ENCODE results near the gene DNAJB1. TPM values are rescaled to one million over a fixed set of nuclear protein-coding genes. Genes with fewer than 3 reads are reported as not detected.

Gene DNAJB1
- 53.9 TPM for total RNA-seq (ENCODE audit: unreplicated experiment)
- long read RNA-seq, transcript DNAJB1-201 (3 exons, 2,264 nt), result major isoform, 37 of 43 reads
- long read RNA-seq, partial matches to known transcripts, result 1 of 43 reads
- long read RNA-seq, other reads (novel, unspliced or antisense), result 5 of 43 reads

- Mint-ChIP-seq H3K4me1 (ENCODE audit: low read depth, unreplicated experiment) (peaks cover 25% of the 10 kb centered on the region), H3K36me3 (ENCODE audit: unreplicated experiment) (peaks cover 10% of the 10 kb centered on the region), H3K9me3 (ENCODE audit: unreplicated experiment) (peaks cover 16% of the 10 kb centered on the region), H3K4me3 (ENCODE audit: unreplicated experiment) (peak within 1 kb of the TSS; percentile 86), H3K27me3 (ENCODE audit: unreplicated experiment) (peaks cover 6% of the 10 kb centered on the region), H3K27ac (ENCODE audit: unreplicated experiment) (peak within 1 kb of the TSS; percentile 43)
- no peak for TF ChIP-seq CTCF (IDR thresholded peaks at IDR 0.05; ENCODE audit: partially characterized antibody, unreplicated experiment)
- DNase-seq, result peak; percentile 77
Measured at GRCh38 chr19:14517840-14518505, at the start of gene DNAJB1. Gene DNAJB1, minus strand, starts transcription at chr19:14518397. Its CDS starts 48 bp downstream, at chr19:14518349.

GRCh38 chr19:14567079-14567478, 48.9 kb upstream of the DNAJB1 start:
- Mint-ChIP-seq H3K27ac (ENCODE audit: unreplicated experiment) (peak overlapping the region; percentile 77), H3K4me1 (ENCODE audit: low read depth, unreplicated experiment) (peaks cover 5% of the 10 kb centered on the region), H3K36me3 (ENCODE audit: unreplicated experiment) (no peaks in the 10 kb centered on the region), H3K4me3 (ENCODE audit: unreplicated experiment) (no peak overlapping the region), H3K27me3 (ENCODE audit: unreplicated experiment) (peaks cover 6% of the 10 kb centered on the region), H3K9me3 (ENCODE audit: unreplicated experiment) (no peaks in the 10 kb centered on the region)
- TF ChIP-seq CTCF (IDR thresholded peaks at IDR 0.05; ENCODE audit: partially characterized antibody, unreplicated experiment), result no peak
- no peak for DNase-seq

- no peaks in the 10 kb centered on the region for H3K9me3 Mint-ChIP-seq (ENCODE audit: unreplicated experiment)
- H3K27me3 Mint-ChIP-seq (ENCODE audit: unreplicated experiment), result peaks cover 6% of the 10 kb centered on the region
- no peak overlapping the region for H3K27ac Mint-ChIP-seq (ENCODE audit: unreplicated experiment)
- peaks cover 6% of the 10 kb centered on the region for H3K4me1 Mint-ChIP-seq (ENCODE audit: low read depth, unreplicated experiment)
- no peak for DNase-seq
- H3K4me3 Mint-ChIP-seq (ENCODE audit: unreplicated experiment), result no peak overlapping the region
- H3K36me3 Mint-ChIP-seq (ENCODE audit: unreplicated experiment), result no peaks in the 10 kb centered on the region
- no peak for TF ChIP-seq CTCF (IDR thresholded peaks at IDR 0.05; ENCODE audit: partially characterized antibody, unreplicated experiment)
Measured at GRCh38 chr19:14566712-14567077, 48.5 kb upstream of the DNAJB1 start.

- Mint-ChIP-seq H3K9me3 (ENCODE audit: unreplicated experiment) (no peaks in the 10 kb centered on the region), H3K27me3 (ENCODE audit: unreplicated experiment) (peaks cover 6% of the 10 kb centered on the region), H3K27ac (ENCODE audit: unreplicated experiment) (no peak overlapping the region), H3K4me3 (ENCODE audit: unreplicated experiment) (no peak overlapping the region), H3K4me1 (ENCODE audit: low read depth, unreplicated experiment) (peaks cover 7% of the 10 kb centered on the region), H3K36me3 (ENCODE audit: unreplicated experiment) (no peaks in the 10 kb centered on the region)
- no peak for DNase-seq
- no peak for TF ChIP-seq CTCF (IDR thresholded peaks at IDR 0.05; ENCODE audit: partially characterized antibody, unreplicated experiment)
Measured at GRCh38 chr19:14565765-14566711, 47.8 kb upstream of the DNAJB1 start.
